Keratinocyte (primary cell): ENCODE data around the gene RMND1. TPM values are rescaled to one million over a fixed set of nuclear protein-coding genes. Genes with fewer than 3 reads are reported as not detected.

Source experiments
- polyA plus RNA-seq, 5 experiments: library from polyadenylated mRNA; depleted of rRNA in 3 of 5; stranded (reverse) in 3 of 5; stranded (forward) in 1 of 5; unstranded in 1 of 5; fragments of >200 nt; gene quantifications; 1 replicate in 1 of 5; 2 replicates in 3 of 5; 3 replicates in 1 of 5; pipeline versions ENCODE4 v1.2.1 to v1.2.3, GENCODE V29; 2011 to 2012; ENCODE audit warnings: missing spikeins in 2 of 5, low read depth in 1 of 5, low replicate concordance in 1 of 5
- small RNA-seq, 3 experiments: library from RNA; depleted of rRNA; stranded (forward); fragments of <200 nt; gene quantifications; one replicate each; pipeline ENCODE3, GENCODE V24; 2012; ENCODE audit warnings: low read depth in 3 of 3, low replicate concordance in 1 of 3; ENCODE audit not compliant: insufficient read length in 3 of 3

Gene RMND1
- polyA plus RNA-seq, 1 donor (not counting 4 experiments of a cell fraction or from before 2014, with no cell fraction given) = 23.1 TPM

Small RNA genes lying within 50 kb of the gene (small RNA-seq; reads per million reads assigned to genes)
- gene RF00019 = 0 reads per million in 3 experiments

Other genes with a start within 250 kb of the RMND1 start
- 0.27 to 2.9 TPM (median 0.56 TPM) in 3 replicates for gene AKAP12, start 212.2 kb downstream of the RMND1 start, polyA plus RNA-seq
- gene ZBTB2, start 60.6 kb downstream of the RMND1 start, polyA plus RNA-seq = 9.4 to 11.9 TPM (median 10.9 TPM) in 3 replicates
- gene CCDC170, start 41.9 kb upstream of the RMND1 start, polyA plus RNA-seq = 0.05 to 0.10 TPM (median 0.08 TPM) in 3 replicates